HepG2 (cell line): ENCODE data around the gene EMC1. TPM values are rescaled to one million over a fixed set of nuclear protein-coding genes. Genes with fewer than 3 reads are reported as not detected.

ENCODE experiments used
- ADNP ChIP-seq: sonication (generic); formaldehyde crosslinking; IDR thresholded peaks from 2 replicates; pipeline ENCODE4 v1.4.0; 2020; ENCODE audit warnings: missing genetic modification reagents
- BHLHE40 ChIP-seq: IDR thresholded peaks from 2 replicates; pipeline ENCODE4 v1.6.1; 2011; ENCODE audit warnings: low read length, improper control_type of control experiment
- CAMTA2 ChIP-seq: sonication (generic); formaldehyde crosslinking; IDR thresholded peaks from 2 replicates; pipeline ENCODE4 v1.4.0; 2020; ENCODE audit warnings: mild to moderate bottlenecking, missing genetic modification reagents, borderline replicate concordance
- CEBPG ChIP-seq: IDR thresholded peaks from 2 replicates; pipeline ENCODE4 v1.6.1; 2016
- E2F5 ChIP-seq: sonication (generic); formaldehyde crosslinking; conservative IDR thresholded peaks from 2 replicates; pipeline ENCODE4 v1.4.0; 2020; ENCODE audit warnings: missing genetic modification reagents
- FIP1L1 ChIP-seq: fragments of 200-400 bp; formaldehyde crosslinking; IDR thresholded peaks from 2 replicates; pipeline ENCODE4 v1.6.1; 2018; ENCODE audit warnings: low read depth, mild to moderate bottlenecking, low read length, moderate library complexity, borderline replicate concordance; ENCODE audit not compliant: insufficient read depth
- FOXP1 ChIP-seq, 2 experiments: fragments of 450-650 bp in 1 of 2; IDR thresholded peaks; 2 replicates each; pipeline ENCODE4 v1.6.1; 2017 to 2018; ENCODE audit warnings: antibody characterized with exemption in 1 of 2
- MATR3 ChIP-seq: sonication (generic); formaldehyde crosslinking; IDR thresholded peaks from 2 replicates; pipeline ENCODE4 v1.4.0; 2020; ENCODE audit warnings: missing genetic modification reagents
- MYNN ChIP-seq: sonication (generic); formaldehyde crosslinking; IDR thresholded peaks from 2 replicates; pipeline ENCODE4 v1.4.0; 2020; ENCODE audit warnings: mild to moderate bottlenecking, low read depth, missing genetic modification reagents
- PCBP2 ChIP-seq: fragments of 200-400 bp; formaldehyde crosslinking; optimal IDR thresholded peaks from 2 replicates; pipeline ENCODE3; 2018; ENCODE audit warnings: low read length, low read depth; ENCODE audit not compliant: poor library complexity, severe bottlenecking
- REXO4 ChIP-seq: sonication (generic); formaldehyde crosslinking; IDR thresholded peaks from 2 replicates; pipeline ENCODE4 v1.8.0; 2022; ENCODE audit warnings: missing genetic modification reagents, mild to moderate bottlenecking, borderline replicate concordance
- SAFB2 ChIP-seq: sonication (generic); formaldehyde crosslinking; IDR thresholded peaks from 2 replicates; pipeline ENCODE4 v1.5.1; 2020; ENCODE audit warnings: missing genetic modification reagents, low read depth, mild to moderate bottlenecking, borderline replicate concordance
- SAP130 ChIP-seq: IDR thresholded peaks from 2 replicates; pipeline ENCODE4 v1.6.1; 2016; ENCODE audit warnings: low read depth
- SIX1 ChIP-seq: sonication (generic); formaldehyde crosslinking; IDR thresholded peaks from 2 replicates; pipeline ENCODE4 v1.4.0; 2020; ENCODE audit warnings: missing genetic modification reagents, borderline replicate concordance
- STAG1 ChIP-seq: sonication (generic); formaldehyde crosslinking; IDR thresholded peaks from 2 replicates; pipeline ENCODE4 v1.4.0; 2020; ENCODE audit warnings: missing genetic modification reagents
- ZNF431 ChIP-seq: sonication (generic); formaldehyde crosslinking; IDR thresholded peaks from 2 replicates; pipeline ENCODE4 v1.9.0; 2022; ENCODE audit warnings: missing genetic modification reagents, low read depth, mild to moderate bottlenecking, borderline replicate concordance
- ZNF557 ChIP-seq: sonication (generic); formaldehyde crosslinking; IDR thresholded peaks from 2 replicates; pipeline ENCODE4 v1.4.0; 2020; ENCODE audit warnings: missing genetic modification reagents
- ZNF879 ChIP-seq: sonication (generic); formaldehyde crosslinking; IDR thresholded peaks from 2 replicates; pipeline ENCODE4 v1.8.1; 2023; ENCODE audit warnings: missing genetic modification reagents
- polyA plus RNA-seq, 8 experiments: library from polyadenylated mRNA; depleted of rRNA in 3 of 8; stranded (reverse) in 7 of 8; unstranded in 1 of 8; fragments of >200 nt; fragmentation: Illumina TruSeq in 4 of 8; extraction: Trizol in 4 of 8; gene quantifications; 2 replicates each; pipeline versions ENCODE4 v1.2.1 to v1.2.3, GENCODE V29; 2011 to 2016; ENCODE audit warnings: low read depth in 4 of 8, missing spikeins in 1 of 8, mixed read lengths in 1 of 8; ENCODE audit not compliant: insufficient read depth in 1 of 8
- total RNA-seq, 5 experiments: library from RNA; depleted of rRNA; stranded (reverse); fragments of >200 nt; fragmentation: Illumina TruSeq; extraction: Trizol; gene quantifications; 2 replicates each; pipeline ENCODE4 v1.2.3, GENCODE V29; 2016; ENCODE audit warnings: low read depth in 1 of 5
- TF ChIP-seq, protein P1 (sequence below): sonication (generic); formaldehyde crosslinking; IDR thresholded peaks from 2 replicates; pipeline ENCODE4 v1.5.1; 2020; ENCODE audit warnings: missing genetic modification reagents, mild to moderate bottlenecking, borderline replicate concordance
- TF ChIP-seq, protein P2 (sequence below): sonication (generic); formaldehyde crosslinking; IDR thresholded peaks from 2 replicates; pipeline ENCODE4 v1.5.0; 2020; ENCODE audit warnings: mild to moderate bottlenecking, missing genetic modification reagents
- TF ChIP-seq, protein P3 (sequence below): sonication (generic); formaldehyde crosslinking; IDR thresholded peaks from 2 replicates; pipeline ENCODE4 v1.4.0; 2020; ENCODE audit warnings: mild to moderate bottlenecking, missing genetic modification reagents

EMC1 gene
- total and polyA plus RNA-seq, 2 of the 13 experiments (the other 11 are each of a cell fraction or from before 2014, with no cell fraction given) = 38.0 to 61.3 TPM

DNA sequence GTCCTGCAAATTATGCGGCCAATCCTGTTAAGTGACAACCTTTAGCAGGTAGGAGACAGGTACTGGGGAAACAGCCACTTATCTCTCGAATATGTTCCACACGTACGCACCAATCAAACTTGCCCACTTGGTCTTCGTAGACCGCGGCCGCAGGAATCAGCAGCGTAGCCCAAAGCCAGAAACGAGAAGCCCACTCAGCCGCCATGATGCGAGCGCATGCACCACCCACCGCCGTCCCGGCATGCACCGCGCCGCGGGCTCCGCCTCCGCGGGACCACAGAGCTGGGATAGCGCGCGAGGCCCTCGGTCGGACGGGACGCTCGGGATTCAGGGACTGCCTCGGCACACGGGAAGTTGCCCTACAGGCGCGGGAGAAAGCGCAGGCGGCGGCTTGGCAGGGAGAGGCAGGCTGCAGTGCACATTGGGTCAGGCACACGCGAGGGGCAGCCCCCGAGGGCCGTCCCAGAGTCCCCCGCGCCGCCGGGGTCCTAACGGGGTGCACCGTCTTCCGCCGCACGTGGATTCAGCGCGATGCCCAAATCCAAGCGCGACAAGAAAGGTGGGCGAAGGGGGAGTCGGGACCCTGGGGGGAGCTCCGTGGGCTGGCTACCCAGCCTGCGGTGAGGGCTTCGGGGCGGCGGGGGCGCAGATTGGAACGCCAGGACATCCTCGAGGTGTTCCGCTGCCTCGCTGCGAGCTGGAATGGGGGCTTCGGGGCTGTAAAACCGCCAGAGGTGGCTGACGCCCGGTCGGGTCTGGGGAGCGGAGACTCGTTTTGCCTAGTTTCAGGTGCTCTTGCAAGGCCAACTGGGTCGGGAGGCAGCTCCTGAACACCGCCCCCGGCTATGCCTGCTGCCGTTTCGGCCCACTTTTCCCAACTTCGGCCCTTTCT is at the start of gene EMC1, which contains the start of gene MRTO4 (continued):
- TF ChIP-seq E2F5 (CRISPR knock-in tag) (peak; percentile 80; the same call in 1 of the 2 replicates), ZNF557 (CRISPR knock-in tag) (no peak), CAMTA2 (CRISPR knock-in tag) (peak; percentile 81; the same call in 1 of the 2 replicates), MATR3 (no peak), FIP1L1 (no peak), SAFB2 (peak; percentile 88), ADNP (CRISPR knock-in tag) (no peak), BHLHE40 (0 out of 2 replicates have a peak, but pooled peaks have one; percentile 33), REXO4 (no peak), ZNF431 (CRISPR knock-in tag) (peak; percentile 96), CEBPG (CRISPR knock-in tag) (no peak), SAP130 (peak; percentile 96), MYNN (CRISPR knock-in tag) (no peak), STAG1 (CRISPR knock-in tag) (no peak; the same call in 1 of the 2 replicates), SIX1 (CRISPR knock-in tag) (no peak), FOXP1 (IDR thresholded peaks at IDR 0.05) (no peak), FOXP1 (CRISPR knock-in tag; IDR thresholded peaks at IDR 0.05) (no peak), ZNF879 (CRISPR knock-in tag) (peak; percentile 91), PCBP2 (no peak)
- TF ChIP-seq, protein P1, sequence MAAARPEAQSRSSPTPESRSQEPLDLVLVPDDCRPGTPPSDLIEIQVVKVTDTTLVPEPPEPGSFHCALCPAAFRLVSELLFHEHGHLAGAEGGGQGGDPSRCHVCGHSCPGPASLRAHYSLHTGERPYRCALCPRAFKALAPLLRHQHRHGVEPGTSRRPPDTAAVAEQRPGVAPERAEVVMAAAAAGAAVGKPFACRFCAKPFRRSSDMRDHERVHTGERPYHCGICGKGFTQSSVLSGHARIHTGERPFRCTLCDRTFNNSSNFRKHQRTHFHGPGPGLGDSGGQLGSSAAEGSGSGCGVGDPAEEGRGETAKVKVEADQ = peak; percentile 90
- TF ChIP-seq, protein P2, sequence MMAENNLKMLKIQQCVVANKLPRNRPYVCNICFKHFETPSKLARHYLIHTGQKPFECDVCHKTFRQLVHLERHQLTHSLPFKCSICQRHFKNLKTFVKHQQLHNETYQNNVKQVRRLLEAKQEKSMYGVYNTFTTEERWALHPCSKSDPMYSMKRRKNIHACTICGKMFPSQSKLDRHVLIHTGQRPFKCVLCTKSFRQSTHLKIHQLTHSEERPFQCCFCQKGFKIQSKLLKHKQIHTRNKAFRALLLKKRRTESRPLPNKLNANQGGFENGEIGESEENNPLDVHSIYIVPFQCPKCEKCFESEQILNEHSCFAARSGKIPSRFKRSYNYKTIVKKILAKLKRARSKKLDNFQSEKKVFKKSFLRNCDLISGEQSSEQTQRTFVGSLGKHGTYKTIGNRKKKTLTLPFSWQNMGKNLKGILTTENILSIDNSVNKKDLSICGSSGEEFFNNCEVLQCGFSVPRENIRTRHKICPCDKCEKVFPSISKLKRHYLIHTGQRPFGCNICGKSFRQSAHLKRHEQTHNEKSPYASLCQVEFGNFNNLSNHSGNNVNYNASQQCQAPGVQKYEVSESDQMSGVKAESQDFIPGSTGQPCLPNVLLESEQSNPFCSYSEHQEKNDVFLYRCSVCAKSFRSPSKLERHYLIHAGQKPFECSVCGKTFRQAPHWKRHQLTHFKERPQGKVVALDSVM = no peak
- TF ChIP-seq, protein P3, sequence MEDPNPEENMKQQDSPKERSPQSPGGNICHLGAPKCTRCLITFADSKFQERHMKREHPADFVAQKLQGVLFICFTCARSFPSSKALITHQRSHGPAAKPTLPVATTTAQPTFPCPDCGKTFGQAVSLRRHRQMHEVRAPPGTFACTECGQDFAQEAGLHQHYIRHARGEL (CRISPR knock-in tag) = peak; percentile 91; the same call in 1 of the 2 replicates
